Endothelial cell of umbilical vein (primary cell): ENCODE data around the gene MAST1. TPM values are rescaled to one million over a fixed set of nuclear protein-coding genes. Genes with fewer than 3 reads are reported as not detected.

ENCODE experiments used
- BruUV-seq: library from RNA; stranded (reverse); fragments of 400-500 nt; replicated peaks from 2 replicates; lab custom pipeline; 2021; lab: Mats Ljungman, UMichigan
- CTCF ChIA-PET: fragments of 300-600, 350-600 bp; sonication (Branson Sonifier 250); formaldehyde crosslinking; loops from one replicate; lab custom pipeline; 2021; ENCODE audit warnings: antibody characterized with exemption, inconsistent platforms; lab: Charles Lee
- POLR2A ChIA-PET: fragments of 300-600, 350-600 bp; sonication (Branson Sonifier 250); formaldehyde crosslinking; loops from one replicate; lab custom pipeline; 2021; ENCODE audit warnings: antibody characterized with exemption, inconsistent platforms; lab: Charles Lee
- DNase-seq: peaks from one replicate; pipeline ENCODE4 v3.0.0-alpha.2; 2011; ENCODE audit warnings: low read depth, low spot score
- FAIRE-seq: peaks from 2 replicates; lab custom pipeline; 2011; peaks lifted over from hg19 to GRCh38; lab: Jason Lieb, UNC
- H2AFZ ChIP-seq: 2 replicates; pipeline ENCODE4 v1.6.0; 2012; ENCODE audit warnings: low read depth, low read length, control low read depth, inconsistent platforms
- H3K27ac ChIP-seq: 2 replicates; pipeline ENCODE4 v1.5.1; 2011; ENCODE audit warnings: low read depth, mild to moderate bottlenecking, control low read depth, low read length, moderate library complexity; ENCODE audit not compliant: insufficient read depth
- H3K27me3 ChIP-seq, 2 experiments: 2 replicates each; pipeline versions ENCODE4 v1.6.0 to v1.6.1; 2011; ENCODE audit warnings: low read length in 2 of 2, mixed read lengths in 1 of 2; ENCODE audit not compliant: control insufficient read depth in 2 of 2, insufficient read depth in 2 of 2
- H3K36me3 ChIP-seq, 2 experiments: 2 replicates in 1 of 2; 3 replicates in 1 of 2; pipeline ENCODE4 v1.5.1; 2011; ENCODE audit warnings: low read length in 2 of 2, mild to moderate bottlenecking in 1 of 2, moderate library complexity in 1 of 2; ENCODE audit not compliant: control insufficient read depth in 2 of 2, insufficient read depth in 2 of 2; ENCODE audit errors: extremely low read depth in 1 of 2
- H3K4me1 ChIP-seq: 3 replicates; pipeline ENCODE4 v1.5.1; 2011; ENCODE audit warnings: mild to moderate bottlenecking, low read length; ENCODE audit not compliant: control insufficient read depth, insufficient read depth; ENCODE audit errors: extremely low read depth
- H3K4me2 ChIP-seq: 2 replicates; pipeline ENCODE4 v1.6.1; 2011; ENCODE audit warnings: low read length, control low read depth, mixed read lengths; ENCODE audit not compliant: insufficient read depth
- H3K4me3 ChIP-seq, 3 experiments: fragments of 200-600 bp in 1 of 3; sonication (generic), shearing (Covaris generic) in 1 of 3; replicated peaks in 1 of 3; 2 replicates each; pipeline ENCODE4 v1.5.1; 2011 to 2016; ENCODE audit warnings: control low read depth in 3 of 3, low read length in 3 of 3, mild to moderate bottlenecking in 2 of 3, inconsistent platforms in 1 of 3, low read depth in 1 of 3, moderate library complexity in 1 of 3; ENCODE audit not compliant: insufficient read depth in 1 of 3
- H3K79me2 ChIP-seq: 2 replicates; pipeline ENCODE4 v1.6.0; 2012; ENCODE audit warnings: low read length, inconsistent platforms; ENCODE audit not compliant: control insufficient read depth, insufficient read depth
- H3K9ac ChIP-seq: replicated peaks from 2 replicates; pipeline ENCODE3; 2011; ENCODE audit warnings: low read length, control low read depth; ENCODE audit not compliant: insufficient read depth; ENCODE audit errors: extremely low read depth
- H3K9me1 ChIP-seq: replicated peaks from 3 replicates; pipeline ENCODE4 v1.6.0; 2011; ENCODE audit warnings: mild to moderate bottlenecking, low read length; ENCODE audit not compliant: control insufficient read depth, insufficient read depth; ENCODE audit errors: extremely low read depth
- H3K9me3 ChIP-seq: replicated peaks from 2 replicates; pipeline ENCODE4 v1.5.1; 2012; ENCODE audit warnings: low read length, inconsistent platforms; ENCODE audit not compliant: control insufficient read depth, insufficient read depth
- H4K20me1 ChIP-seq: replicated peaks from 2 replicates; pipeline ENCODE3; 2011; ENCODE audit warnings: mild to moderate bottlenecking, low read length; ENCODE audit not compliant: control insufficient read depth, insufficient read depth; ENCODE audit errors: extremely low read depth
- CTCF ChIP-seq, 2 donors: IDR thresholded peaks; 1 replicate in 1 of 2; 2 replicates in 1 of 2; pipeline ENCODE4 v1.5.1; 2011; ENCODE audit warnings: low read length in 2 of 2, mild to moderate bottlenecking in 2 of 2, moderate library complexity in 2 of 2, control low read depth in 1 of 2, inconsistent platforms in 1 of 2, low read depth in 1 of 2; ENCODE audit not compliant: insufficient read depth in 1 of 2; ENCODE audit errors: extremely low read depth in 1 of 2
- EZH2 ChIP-seq: IDR thresholded peaks from 2 replicates; pipeline ENCODE4 v1.6.1; 2012; ENCODE audit warnings: borderline replicate concordance, low read depth, mild to moderate bottlenecking, moderate library complexity, low read length, inconsistent platforms; ENCODE audit not compliant: severe bottlenecking
- FOS ChIP-seq: IDR thresholded peaks from 2 replicates; pipeline ENCODE4 v1.6.1; 2011; ENCODE audit warnings: mild to moderate bottlenecking, low read length, moderate library complexity, borderline replicate concordance; ENCODE audit not compliant: insufficient read depth
- GATA2 ChIP-seq: IDR thresholded peaks from 2 replicates; pipeline ENCODE4 v1.7.0; 2011; ENCODE audit warnings: low read depth, mild to moderate bottlenecking, moderate library complexity, mixed read lengths, low read length; ENCODE audit not compliant: insufficient read length, insufficient read depth
- JUN ChIP-seq: IDR thresholded peaks from 2 replicates; pipeline ENCODE4 v1.6.1; 2011; ENCODE audit warnings: borderline replicate concordance, low read depth; ENCODE audit not compliant: insufficient read length, insufficient read depth
- MAX ChIP-seq: IDR thresholded peaks from 2 replicates; pipeline ENCODE4 v1.6.1; 2011; ENCODE audit not compliant: insufficient read depth, insufficient read length
- MYC ChIP-seq: IDR thresholded peaks from one replicate; pipeline ENCODE4 v1.6.1; 2011; ENCODE audit warnings: mild to moderate bottlenecking, low read depth, low read length
- POLR2A ChIP-seq: IDR thresholded peaks from 2 replicates; pipeline ENCODE4 v1.6.1; 2012; ENCODE audit warnings: low read depth, mild to moderate bottlenecking, control low read depth, low read length
- POLR2AphosphoS5 ChIP-seq: IDR thresholded peaks from 2 replicates; pipeline ENCODE4 v1.6.1; 2012; ENCODE audit warnings: low read depth, mild to moderate bottlenecking, control low read depth, low read length, moderate library complexity; ENCODE audit not compliant: insufficient read depth
- dilution Hi-C: fragments of 300-500 bp; cut with MboI; formaldehyde crosslinking; loops from one replicate; pipeline ENCODE4 v1.15.0; 2019; ENCODE audit warnings: low sequenced_read_pairs; ENCODE audit not compliant: extremely low pct_ligation_motif_present
- intact Hi-C: fragments of 100-400 bp; cut with micrococcal nuclease; formaldehyde crosslinking; loops from one replicate; pipeline ENCODE4 v1.10.0; 2022
- polyA plus RNA-seq, 4 experiments: library from polyadenylated mRNA; depleted of rRNA in 3 of 4; stranded (reverse) in 3 of 4; unstranded in 1 of 4; fragments of >200 nt; gene quantifications; 2 replicates each; pipeline versions ENCODE4 v1.2.1 to v1.2.3, GENCODE V29; 2011 to 2012; ENCODE audit warnings: missing spikeins in 1 of 4
- total RNA-seq: library from RNA; stranded (reverse); gene quantifications from 2 replicates; pipeline ENCODE4 v1.2.3, GENCODE V29; 2021

Gene MAST1
- total and polyA plus RNA-seq, 2 donors (not counting 3 experiments of a cell fraction or from before 2014, with no cell fraction given): 0.13 to 0.46 TPM

- Histone ChIP-seq H3K4me3 (peak overlapping the region in 2 of 3 experiments; percentile 64 to 72), H4K20me1 (no peaks in the 10 kb centered on the region), H3K9me3 (no peaks in the 10 kb centered on the region), H3K9ac (no peak overlapping the region), H3K9me1 (no peaks in the 10 kb centered on the region), H2AFZ (no peak overlapping the region), H3K4me1 (peaks cover 13% of the 10 kb centered on the region), H3K27ac (no peak overlapping the region), H3K4me2 (peak overlapping the region; percentile 68), H3K27me3 (no peaks in the 10 kb centered on the region), H3K79me2 (peaks cover 14% of the 10 kb centered on the region), H3K36me3 (peaks cover 0 to 12% of the 10 kb centered on the region in 2 experiments)
- dilution Hi-C loops (no loop called here), intact Hi-C loops (loop anchor here (2.0 kb wide), 1 partner anchor 46 kb away; no protein-coding TSS in a partner anchor)
- no TSS peak for BruUV-seq
- DNase-seq (no peak), FAIRE-seq (peak; percentile 21)
- TF ChIP-seq CTCF (IDR thresholded peaks at IDR 0.05; ENCODE audit: extremely low read depth in 1 of 2, insufficient read depth in 1 of 2, low read depth in 1 of 2, low read length in 2 of 2) (no peak), MYC (no peak), MAX (no peak), GATA2 (no peak), JUN (no peak), FOS (no peak), POLR2AphosphoS5 (no peak), POLR2A (no peak), EZH2 (no peak)
- ChIA-PET CTCF (interaction anchor here (4.1 to 13.8 kb wide), 3 partner anchors 24 to 47 kb away, joined by 30 to 524 read pairs (median 387); partner anchors contain the start of gene HOOK2), POLR2A (interaction anchor here (1.4 kb wide), 1 partner anchor 9 kb away, joined by 5 read pairs; the partner anchor contains the start of gene JUNB)
Observed at GRCh38 chr19:12800466-12800770, 37.9 kb upstream of the MAST1 start.
